Measurements from ENCODE around the gene METTL5.

Gene METTL5

GRCh38 chr2:169803480-169803879 lies 21.2 kb downstream of the METTL5 start:
- no peaks in the 10 kb centered on the region for H3K27me3 ChIP-seq (ENCODE audit: insufficient read depth, poor library complexity, severe bottlenecking)
- no peak for DNase-seq (ENCODE audit: low read depth in 1 of 2, low spot score in 1 of 2)
- TF ChIP-seq, protein P1, sequence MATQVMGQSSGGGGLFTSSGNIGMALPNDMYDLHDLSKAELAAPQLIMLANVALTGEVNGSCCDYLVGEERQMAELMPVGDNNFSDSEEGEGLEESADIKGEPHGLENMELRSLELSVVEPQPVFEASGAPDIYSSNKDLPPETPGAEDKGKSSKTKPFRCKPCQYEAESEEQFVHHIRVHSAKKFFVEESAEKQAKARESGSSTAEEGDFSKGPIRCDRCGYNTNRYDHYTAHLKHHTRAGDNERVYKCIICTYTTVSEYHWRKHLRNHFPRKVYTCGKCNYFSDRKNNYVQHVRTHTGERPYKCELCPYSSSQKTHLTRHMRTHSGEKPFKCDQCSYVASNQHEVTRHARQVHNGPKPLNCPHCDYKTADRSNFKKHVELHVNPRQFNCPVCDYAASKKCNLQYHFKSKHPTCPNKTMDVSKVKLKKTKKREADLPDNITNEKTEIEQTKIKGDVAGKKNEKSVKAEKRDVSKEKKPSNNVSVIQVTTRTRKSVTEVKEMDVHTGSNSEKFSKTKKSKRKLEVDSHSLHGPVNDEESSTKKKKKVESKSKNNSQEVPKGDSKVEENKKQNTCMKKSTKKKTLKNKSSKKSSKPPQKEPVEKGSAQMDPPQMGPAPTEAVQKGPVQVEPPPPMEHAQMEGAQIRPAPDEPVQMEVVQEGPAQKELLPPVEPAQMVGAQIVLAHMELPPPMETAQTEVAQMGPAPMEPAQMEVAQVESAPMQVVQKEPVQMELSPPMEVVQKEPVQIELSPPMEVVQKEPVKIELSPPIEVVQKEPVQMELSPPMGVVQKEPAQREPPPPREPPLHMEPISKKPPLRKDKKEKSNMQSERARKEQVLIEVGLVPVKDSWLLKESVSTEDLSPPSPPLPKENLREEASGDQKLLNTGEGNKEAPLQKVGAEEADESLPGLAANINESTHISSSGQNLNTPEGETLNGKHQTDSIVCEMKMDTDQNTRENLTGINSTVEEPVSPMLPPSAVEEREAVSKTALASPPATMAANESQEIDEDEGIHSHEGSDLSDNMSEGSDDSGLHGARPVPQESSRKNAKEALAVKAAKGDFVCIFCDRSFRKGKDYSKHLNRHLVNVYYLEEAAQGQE (IDR thresholded peaks at IDR 0.05; ENCODE audit: insufficient replicate concordance, low read depth) = no peak
- TF ChIP-seq SPI1 (IDR thresholded peaks at IDR 0.05; ENCODE audit: borderline replicate concordance, low read depth) (no peak), GABPA (IDR thresholded peaks at IDR 0.05; ENCODE audit: low read depth) (no peak), POLR2AphosphoS5 (IDR thresholded peaks at IDR 0.05; ENCODE audit: low read depth) (no peak), CTCF (IDR thresholded peaks at IDR 0.05; ENCODE audit: insufficient read depth, low read length) (no peak)
- H3K4me3 ChIP-seq (replicated peaks; ENCODE audit: insufficient read depth, low read length) = no peak overlapping the region
- H3K27ac ChIP-seq (replicated peaks) = no peak overlapping the region

GRCh38 chr2:169798718-169799592 lies 25.8 kb downstream of the METTL5 start, which contains the start of gene SSB:
TSS of gene SSB (plus strand) at chr2:169798871. CDS start at chr2:169800961, 2,090 bp downstream.
- DNase-seq (ENCODE audit: low read depth in 1 of 2, low spot score in 1 of 2) = peak; percentile 84 to 93
- peak within 1 kb of the TSS; percentile 59 for H3K27ac ChIP-seq (replicated peaks)
- TF ChIP-seq, protein P1 (IDR thresholded peaks at IDR 0.05; ENCODE audit: insufficient replicate concordance, low read depth) = no peak
- TF ChIP-seq POLR2AphosphoS5 (IDR thresholded peaks at IDR 0.05; ENCODE audit: low read depth) = peak; percentile 94
- H3K27me3 ChIP-seq (ENCODE audit: insufficient read depth, poor library complexity, severe bottlenecking) = no peaks in the 10 kb centered on the region
- H3K4me3 ChIP-seq (replicated peaks; ENCODE audit: insufficient read depth, low read length) = peak within 1 kb of the TSS; percentile 74

- peak overlapping the region; percentile 74 for H3K4me3 ChIP-seq (replicated peaks; ENCODE audit: insufficient read depth, low read length)
- no peak for TF ChIP-seq CTCF (IDR thresholded peaks at IDR 0.05; ENCODE audit: insufficient read depth, low read length)
- TF ChIP-seq, protein P1 (IDR thresholded peaks at IDR 0.05; ENCODE audit: insufficient replicate concordance, low read depth) = no peak
- H3K27me3 ChIP-seq (ENCODE audit: insufficient read depth, poor library complexity, severe bottlenecking) = no peaks in the 10 kb centered on the region
- no peak for DNase-seq (ENCODE audit: low read depth in 1 of 2, low spot score in 1 of 2)
- peak overlapping the region; percentile 59 for H3K27ac ChIP-seq (replicated peaks)
Measured at GRCh38 chr2:169798397-169798717, 26.3 kb downstream of the METTL5 start.

Measured in HL-60 (cell line).